ENCODE measurements around the gene ATRN. TPM values are rescaled to one million over a fixed set of nuclear protein-coding genes. Genes with fewer than 3 reads are reported as not detected.
"Not testable (repeated sequence)": the region's sequence is repeated elsewhere in the genome, so short reads cannot be mapped to it uniquely, and the experiment has no call there.

The ATRN gene
- total and polyA plus RNA-seq, 2 donors from 2014 or later = 15.7 to 48.1 TPM

DNA sequence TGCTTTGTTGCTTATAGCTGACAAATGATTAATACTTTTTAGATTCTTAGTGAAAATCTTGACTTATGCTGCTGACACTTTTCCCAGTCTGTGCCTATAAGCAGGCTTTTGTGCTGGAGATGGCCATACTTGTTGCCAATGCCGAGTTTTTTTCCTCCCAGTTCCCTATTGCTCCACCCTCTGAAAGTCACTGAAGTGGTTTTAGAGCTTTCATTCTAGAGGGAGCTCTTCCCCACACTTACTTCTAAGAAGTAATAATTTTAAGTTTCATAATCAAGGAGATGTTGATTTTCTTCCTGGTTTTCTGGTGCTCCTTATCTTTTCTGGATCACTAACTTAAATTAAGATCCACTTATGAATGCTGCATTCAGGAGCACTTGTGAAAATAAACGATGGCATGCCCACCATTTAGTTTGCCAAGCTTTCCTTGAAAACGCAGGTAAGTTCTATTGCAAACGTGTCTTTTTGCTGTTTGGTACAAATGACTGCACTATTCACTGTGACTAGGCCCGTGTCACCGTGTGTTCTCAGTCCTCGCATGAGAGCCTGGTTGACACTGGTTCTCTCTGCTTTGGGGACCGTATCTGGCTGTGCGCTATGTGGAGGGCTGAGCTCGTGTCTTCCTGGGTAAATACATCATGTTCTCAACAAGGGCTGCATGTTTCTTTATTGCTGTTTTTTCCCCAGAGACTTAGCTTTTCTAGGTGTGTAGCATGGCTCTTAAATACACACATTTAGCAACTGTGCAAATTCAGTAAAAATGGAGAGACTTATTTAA lies 142.2 kb downstream of the ATRN start:
- TF ChIP-seq, protein P1, sequence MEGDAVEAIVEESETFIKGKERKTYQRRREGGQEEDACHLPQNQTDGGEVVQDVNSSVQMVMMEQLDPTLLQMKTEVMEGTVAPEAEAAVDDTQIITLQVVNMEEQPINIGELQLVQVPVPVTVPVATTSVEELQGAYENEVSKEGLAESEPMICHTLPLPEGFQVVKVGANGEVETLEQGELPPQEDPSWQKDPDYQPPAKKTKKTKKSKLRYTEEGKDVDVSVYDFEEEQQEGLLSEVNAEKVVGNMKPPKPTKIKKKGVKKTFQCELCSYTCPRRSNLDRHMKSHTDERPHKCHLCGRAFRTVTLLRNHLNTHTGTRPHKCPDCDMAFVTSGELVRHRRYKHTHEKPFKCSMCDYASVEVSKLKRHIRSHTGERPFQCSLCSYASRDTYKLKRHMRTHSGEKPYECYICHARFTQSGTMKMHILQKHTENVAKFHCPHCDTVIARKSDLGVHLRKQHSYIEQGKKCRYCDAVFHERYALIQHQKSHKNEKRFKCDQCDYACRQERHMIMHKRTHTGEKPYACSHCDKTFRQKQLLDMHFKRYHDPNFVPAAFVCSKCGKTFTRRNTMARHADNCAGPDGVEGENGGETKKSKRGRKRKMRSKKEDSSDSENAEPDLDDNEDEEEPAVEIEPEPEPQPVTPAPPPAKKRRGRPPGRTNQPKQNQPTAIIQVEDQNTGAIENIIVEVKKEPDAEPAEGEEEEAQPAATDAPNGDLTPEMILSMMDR (IDR thresholded peaks at IDR 0.05; ENCODE audit: borderline replicate concordance, extremely low read depth, insufficient read depth) = no peak
- no peaks in the 10 kb centered on the region for H3K4me1 ChIP-seq (ENCODE audit: control insufficient read depth in 2 of 3, insufficient read depth in 2 of 3, low read depth in 1 of 3, low read length in 3 of 3)
- H3K9ac ChIP-seq (ENCODE audit: low read length in 3 of 3) = no peak overlapping the region
- DNase-seq (no peak), FAIRE-seq (no peak)
- no peaks in the 10 kb centered on the region for H3K9me3 ChIP-seq (ENCODE audit: control insufficient read depth in 2 of 3, insufficient read depth in 1 of 3, low read length in 3 of 3)
- H3K36me3 ChIP-seq (ENCODE audit: control insufficient read depth in 2 of 3, insufficient read depth in 3 of 3, low read length in 3 of 3) = peaks cover 0 to 2% (median 2%) of the 10 kb centered on the region in 3 donors
- H3K4me3 ChIP-seq (ENCODE audit: low read length in 3 of 3) = no peak overlapping the region
- intact Hi-C loops (cut with DNase I) = no loop called here
- no peaks in the 10 kb centered on the region for H3K27me3 ChIP-seq (ENCODE audit: control insufficient read depth, insufficient read depth, low read length)
- no peak overlapping the region for H3K27ac ChIP-seq (ENCODE audit: low read depth in 2 of 2, low read length in 2 of 2)

DNA sequence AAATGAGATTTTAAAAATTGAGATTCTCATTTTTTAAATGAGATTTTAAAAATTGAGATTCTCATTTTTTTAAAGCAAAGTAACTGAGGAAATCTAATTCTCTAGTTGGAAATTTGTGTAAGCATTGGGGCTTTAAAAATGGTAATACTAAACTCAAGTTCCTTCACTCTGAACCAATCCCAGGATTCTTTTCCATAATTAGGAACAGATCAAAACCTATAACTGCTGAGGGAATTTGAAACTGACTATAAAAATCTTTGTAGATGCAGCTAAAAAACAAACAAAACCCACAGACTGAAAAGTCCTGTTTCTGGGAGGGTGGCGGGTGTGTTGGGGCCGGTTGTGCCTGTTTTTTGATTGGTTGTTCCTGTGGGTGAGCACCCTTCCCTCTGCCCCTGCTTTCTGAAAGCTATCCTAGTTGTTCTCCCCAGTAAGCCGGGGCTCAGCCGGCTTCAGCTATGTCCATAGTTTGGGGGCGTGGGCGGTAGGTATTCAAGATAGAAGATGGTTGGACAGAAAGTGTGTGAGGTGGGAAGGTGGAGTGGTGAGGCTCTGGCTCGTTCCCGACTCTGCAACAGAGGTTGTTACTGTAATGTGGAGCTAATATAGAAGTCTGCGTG lies 143.1 kb downstream of the ATRN start:
- DNase-seq (no peak), FAIRE-seq (peak; percentile 96)
- Histone ChIP-seq H3K4me3 (ENCODE audit: low read length in 3 of 3) (no peak overlapping the region), H3K27me3 (ENCODE audit: control insufficient read depth, insufficient read depth, low read length) (no peaks in the 10 kb centered on the region), H3K27ac (ENCODE audit: low read depth in 2 of 2, low read length in 2 of 2) (no peak overlapping the region), H3K9ac (ENCODE audit: low read length in 3 of 3) (no peak overlapping the region), H3K9me3 (ENCODE audit: control insufficient read depth in 2 of 3, insufficient read depth in 1 of 3, low read length in 3 of 3) (no peaks in the 10 kb centered on the region), H3K36me3 (ENCODE audit: control insufficient read depth in 2 of 3, insufficient read depth in 3 of 3, low read length in 3 of 3) (peaks cover 0 to 2% (median 2%) of the 10 kb centered on the region in 3 donors), H3K4me1 (ENCODE audit: control insufficient read depth in 2 of 3, insufficient read depth in 2 of 3, low read depth in 1 of 3, low read length in 3 of 3) (no peaks in the 10 kb centered on the region)
- TF ChIP-seq, protein P1 (IDR thresholded peaks at IDR 0.05; ENCODE audit: borderline replicate concordance, extremely low read depth, insufficient read depth) = no peak
- intact Hi-C loops (cut with DNase I) = no loop called here

DNA sequence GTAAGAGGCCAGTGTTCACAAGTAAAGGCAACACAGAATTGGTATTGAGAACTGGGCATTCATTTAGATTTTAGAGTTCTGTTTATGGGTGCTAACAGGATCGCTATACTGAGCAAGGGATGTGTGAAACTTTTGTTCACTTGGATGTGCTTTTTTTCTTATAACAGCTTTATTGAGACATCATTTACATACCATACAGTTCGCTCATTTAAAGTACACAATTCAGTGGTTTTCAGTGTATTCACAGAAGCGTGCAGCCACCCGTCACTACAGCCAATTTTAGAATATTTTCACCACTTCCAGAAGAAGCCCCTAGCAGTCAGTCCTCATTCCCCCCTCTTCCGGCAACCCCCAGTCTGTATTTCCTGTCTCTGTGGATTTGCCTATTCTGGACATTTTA lies 143.6 kb downstream of the ATRN start:
- Histone ChIP-seq H3K9me3 (ENCODE audit: control insufficient read depth in 2 of 3, insufficient read depth in 1 of 3, low read length in 3 of 3) (no peaks in the 10 kb centered on the region), H3K36me3 (ENCODE audit: control insufficient read depth in 2 of 3, insufficient read depth in 3 of 3, low read length in 3 of 3) (peaks cover 0 to 2% (median 2%) of the 10 kb centered on the region in 3 donors), H3K4me1 (ENCODE audit: control insufficient read depth in 2 of 3, insufficient read depth in 2 of 3, low read depth in 1 of 3, low read length in 3 of 3) (no peaks in the 10 kb centered on the region), H3K27ac (ENCODE audit: low read depth in 2 of 2, low read length in 2 of 2) (no peak overlapping the region), H3K4me3 (ENCODE audit: low read length in 3 of 3) (no peak overlapping the region), H3K9ac (ENCODE audit: low read length in 3 of 3) (no peak overlapping the region), H3K27me3 (ENCODE audit: control insufficient read depth, insufficient read depth, low read length) (no peaks in the 10 kb centered on the region)
- DNase-seq (no peak), FAIRE-seq (no peak)
- TF ChIP-seq, protein P1 (IDR thresholded peaks at IDR 0.05; ENCODE audit: borderline replicate concordance, extremely low read depth, insufficient read depth) = no peak
- intact Hi-C loops (cut with DNase I) = no loop called here

DNA sequence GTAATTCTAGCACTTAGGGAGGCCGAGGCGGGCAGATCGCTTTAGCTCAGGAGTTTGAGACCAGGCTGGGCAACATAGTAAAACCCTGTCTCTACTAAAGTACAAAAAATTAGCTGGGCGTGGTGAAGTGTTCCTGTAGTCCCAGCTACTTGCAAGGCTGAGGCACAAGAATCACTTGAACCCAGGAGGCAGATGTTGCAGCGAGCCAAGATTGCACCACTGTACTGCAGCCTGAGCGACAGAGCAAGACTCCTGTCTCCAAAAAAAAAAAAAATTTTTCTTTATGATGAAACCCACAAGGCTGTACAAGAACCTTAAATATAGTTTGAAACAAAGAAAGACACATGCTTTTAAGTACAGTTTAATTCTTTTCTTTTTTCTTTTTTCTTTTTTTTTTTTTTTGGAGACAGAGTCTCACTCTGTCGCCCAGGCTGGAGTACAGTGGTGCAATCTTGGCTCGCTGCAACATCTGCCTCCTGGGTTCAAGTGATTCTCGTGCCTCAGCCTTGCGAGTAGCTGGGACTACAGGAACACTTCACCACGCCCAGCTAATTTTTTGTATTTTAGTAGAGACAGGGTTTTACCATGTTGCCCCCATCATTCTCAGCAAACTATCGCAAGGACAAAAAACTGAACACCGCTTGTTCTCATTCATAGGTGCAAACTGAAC lies 144.5 kb downstream of the ATRN start:
- DNase-seq; H3K4me1 ChIP-seq (ENCODE audit: control insufficient read depth in 2 of 3, insufficient read depth in 2 of 3, low read depth in 1 of 3, low read length in 3 of 3); intact Hi-C loops (cut with DNase I); H3K27ac ChIP-seq (ENCODE audit: low read depth in 2 of 2, low read length in 2 of 2); H3K4me3 ChIP-seq (ENCODE audit: low read length in 3 of 3); H3K36me3 ChIP-seq (ENCODE audit: control insufficient read depth in 2 of 3, insufficient read depth in 3 of 3, low read length in 3 of 3); H3K9me3 ChIP-seq (ENCODE audit: control insufficient read depth in 2 of 3, insufficient read depth in 1 of 3, low read length in 3 of 3); H3K27me3 ChIP-seq (ENCODE audit: control insufficient read depth, insufficient read depth, low read length); H3K9ac ChIP-seq (ENCODE audit: low read length in 3 of 3); FAIRE-seq: not testable (repeated sequence)
